DND-41 (cell line): Measurements from ENCODE around the gene B4GALNT3.

ENCODE experiments used
- ATAC-seq: fragments of 200-7000 bp; cut with Tn5 transposase; 3 replicates; pipeline ENCODE4 v1.9.1; 2021; ENCODE audit warnings: low read depth; ENCODE audit not compliant: insufficient read depth
- DNase-seq: peaks from one replicate; pipeline ENCODE4 v3.0.0-alpha.2; 2020
- H2AFZ ChIP-seq: 2 replicates; pipeline ENCODE4 v1.6.0; 2012; ENCODE audit warnings: low read depth, low read length
- H3K27ac ChIP-seq: 2 replicates; pipeline ENCODE4 v1.5.1; 2012; ENCODE audit warnings: low read length, inconsistent platforms
- H3K27me3 ChIP-seq: fragments of 200-600 bp; sonication (generic); 2 replicates; pipeline ENCODE4 v1.6.0; 2012; ENCODE audit warnings: low read length, mild to moderate bottlenecking, inconsistent platforms; ENCODE audit not compliant: insufficient read depth, poor library complexity
- H3K36me3 ChIP-seq: 2 replicates; pipeline ENCODE4 v1.5.1; 2012; ENCODE audit warnings: low read length, inconsistent platforms; ENCODE audit not compliant: insufficient read depth
- H3K4me1 ChIP-seq: 2 replicates; pipeline ENCODE4 v1.5.1; 2012; ENCODE audit warnings: mild to moderate bottlenecking, low read length; ENCODE audit not compliant: insufficient read depth
- H3K4me2 ChIP-seq: 2 replicates; pipeline ENCODE4 v1.6.0; 2012; ENCODE audit warnings: mild to moderate bottlenecking, moderate library complexity, low read length, inconsistent platforms; ENCODE audit not compliant: insufficient read depth
- H3K4me3 ChIP-seq, 2 experiments: fragments of 200-600 bp in 1 of 2; shearing (Covaris generic) in 1 of 2; 2 replicates each; pipeline ENCODE4 v1.5.1; 2012 to 2016; ENCODE audit warnings: inconsistent platforms in 2 of 2, low read length in 2 of 2, mild to moderate bottlenecking in 2 of 2, low read depth in 1 of 2, moderate library complexity in 1 of 2
- H3K79me2 ChIP-seq: 2 replicates; pipeline ENCODE4 v1.6.0; 2012; ENCODE audit warnings: low read length, inconsistent platforms; ENCODE audit not compliant: insufficient read depth
- H3K9ac ChIP-seq: 2 replicates; pipeline ENCODE4 v1.6.0; 2012; ENCODE audit warnings: low read depth, mild to moderate bottlenecking, inconsistent platforms, low read length, moderate library complexity
- H3K9me3 ChIP-seq: 2 replicates; pipeline ENCODE4 v1.5.1; 2012; ENCODE audit warnings: low read length, moderate library complexity, mild to moderate bottlenecking, inconsistent platforms; ENCODE audit not compliant: insufficient read depth, severe bottlenecking
- H4K20me1 ChIP-seq: 2 replicates; pipeline ENCODE4 v1.6.0; 2012; ENCODE audit warnings: low read length; ENCODE audit not compliant: insufficient read depth
- EZH2 ChIP-seq: IDR thresholded peaks from 3 replicates; pipeline ENCODE4 v1.6.1; 2012; ENCODE audit warnings: borderline replicate concordance, low read depth, mild to moderate bottlenecking, moderate library complexity, low read length, inconsistent platforms; ENCODE audit not compliant: severe bottlenecking
- TF ChIP-seq, protein P1 (sequence below): IDR thresholded peaks from 2 replicates; pipeline ENCODE4 v1.5.1; 2012; ENCODE audit warnings: borderline replicate concordance, low read length, moderate library complexity, mild to moderate bottlenecking; ENCODE audit not compliant: poor library complexity, severe bottlenecking; ENCODE audit errors: extremely low read depth

B4GALNT3 gene

DNA sequence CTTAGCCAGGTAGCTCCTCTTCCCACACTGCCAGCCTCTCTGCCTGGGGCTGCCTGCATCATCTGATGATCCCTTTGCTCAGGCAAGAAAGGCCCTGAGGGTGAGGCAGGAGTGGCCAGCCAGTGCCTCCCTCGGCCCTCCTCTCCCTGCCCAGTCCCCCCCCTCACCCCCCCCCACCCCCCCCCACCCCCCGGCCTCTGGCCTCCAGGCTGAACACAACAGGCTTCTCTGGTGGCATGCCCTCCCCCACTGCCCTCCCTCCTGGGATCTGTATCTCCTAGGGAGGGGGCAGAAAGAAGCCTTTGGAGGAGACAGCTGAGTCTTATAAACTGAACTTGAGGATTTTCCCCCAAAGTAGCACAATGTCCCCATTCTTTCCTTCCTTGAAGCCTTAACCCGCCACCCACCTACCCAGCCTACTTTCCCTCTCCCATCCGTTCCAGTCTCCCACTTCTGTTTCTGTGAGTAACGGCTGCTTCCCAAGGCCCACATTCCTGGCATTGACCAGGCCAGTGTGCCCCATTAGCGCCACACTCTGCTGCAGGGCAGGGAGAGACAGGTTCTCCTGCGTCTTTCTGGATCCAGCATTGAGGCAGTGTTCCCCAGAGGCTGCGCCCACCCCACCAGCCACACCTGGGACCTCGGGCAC, 82.1 kb downstream of the B4GALNT3 start:
- no peak for DNase-seq
- Histone ChIP-seq H3K27me3 (no peaks in the 10 kb centered on the region), H3K9me3 (no peaks in the 10 kb centered on the region), H3K9ac (no peak overlapping the region), H3K36me3 (no peaks in the 10 kb centered on the region), H3K4me2 (no peak overlapping the region), H3K4me3 (no peak overlapping the region), H3K27ac (no peak overlapping the region), H3K79me2 (no peaks in the 10 kb centered on the region), H4K20me1 (peaks cover 1% of the 10 kb centered on the region; the same call in 1 of the 2 replicates), H3K4me1 (peaks cover 19% of the 10 kb centered on the region), H2AFZ (no peak overlapping the region)
- no peak for ATAC-seq
- TF ChIP-seq EZH2, result no peak
- TF ChIP-seq, protein P1, sequence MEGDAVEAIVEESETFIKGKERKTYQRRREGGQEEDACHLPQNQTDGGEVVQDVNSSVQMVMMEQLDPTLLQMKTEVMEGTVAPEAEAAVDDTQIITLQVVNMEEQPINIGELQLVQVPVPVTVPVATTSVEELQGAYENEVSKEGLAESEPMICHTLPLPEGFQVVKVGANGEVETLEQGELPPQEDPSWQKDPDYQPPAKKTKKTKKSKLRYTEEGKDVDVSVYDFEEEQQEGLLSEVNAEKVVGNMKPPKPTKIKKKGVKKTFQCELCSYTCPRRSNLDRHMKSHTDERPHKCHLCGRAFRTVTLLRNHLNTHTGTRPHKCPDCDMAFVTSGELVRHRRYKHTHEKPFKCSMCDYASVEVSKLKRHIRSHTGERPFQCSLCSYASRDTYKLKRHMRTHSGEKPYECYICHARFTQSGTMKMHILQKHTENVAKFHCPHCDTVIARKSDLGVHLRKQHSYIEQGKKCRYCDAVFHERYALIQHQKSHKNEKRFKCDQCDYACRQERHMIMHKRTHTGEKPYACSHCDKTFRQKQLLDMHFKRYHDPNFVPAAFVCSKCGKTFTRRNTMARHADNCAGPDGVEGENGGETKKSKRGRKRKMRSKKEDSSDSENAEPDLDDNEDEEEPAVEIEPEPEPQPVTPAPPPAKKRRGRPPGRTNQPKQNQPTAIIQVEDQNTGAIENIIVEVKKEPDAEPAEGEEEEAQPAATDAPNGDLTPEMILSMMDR, result no peak

DNA sequence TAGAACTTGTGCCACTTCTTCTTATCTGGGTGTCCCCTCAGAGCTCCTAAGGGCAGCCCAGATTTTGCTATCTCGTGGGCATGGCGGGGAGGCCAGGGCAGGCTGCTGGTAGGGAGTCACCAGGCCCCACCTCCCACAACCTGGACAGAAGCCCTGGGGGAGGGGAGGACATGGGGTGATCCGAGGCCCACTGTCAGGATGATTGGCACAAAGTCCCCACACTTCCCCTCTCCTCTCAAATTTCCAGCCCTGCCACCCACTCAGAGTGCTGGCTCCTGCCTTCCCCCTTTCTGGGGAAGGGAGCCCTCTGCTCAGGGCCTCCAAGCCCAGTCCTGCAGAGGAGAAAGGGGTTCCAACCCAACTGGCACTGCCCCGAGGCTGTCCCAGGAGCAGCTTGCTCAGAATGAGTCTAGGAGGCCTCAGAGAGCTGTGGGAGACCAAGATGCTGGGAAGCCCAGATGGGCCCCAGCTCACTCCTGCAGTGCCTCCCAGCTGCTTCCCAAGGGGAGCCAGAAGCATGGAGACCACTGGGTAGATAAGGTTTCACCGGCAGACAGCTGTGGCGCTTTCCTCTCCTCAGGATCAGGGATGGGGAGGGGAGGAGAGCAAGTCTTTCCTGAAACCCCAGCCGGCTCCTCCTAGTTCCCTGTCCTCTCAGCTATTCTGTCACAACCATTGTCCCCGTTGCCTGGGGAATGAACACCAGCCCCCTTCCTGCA, 82.8 kb downstream of the B4GALNT3 start:
- TF ChIP-seq, protein P1, result no peak
- TF ChIP-seq EZH2, result no peak
- Histone ChIP-seq H3K9ac (no peak overlapping the region), H3K9me3 (no peaks in the 10 kb centered on the region), H3K36me3 (no peaks in the 10 kb centered on the region), H3K27me3 (peaks cover 2% of the 10 kb centered on the region), H4K20me1 (peaks cover 2% of the 10 kb centered on the region; the same call in 1 of the 2 replicates), H2AFZ (no peak overlapping the region), H3K27ac (no peak overlapping the region), H3K4me1 (peaks cover 24% of the 10 kb centered on the region), H3K4me3 (no peak overlapping the region), H3K79me2 (no peaks in the 10 kb centered on the region), H3K4me2 (no peak overlapping the region)
- no peak for ATAC-seq
- DNase-seq, result no peak

DNA sequence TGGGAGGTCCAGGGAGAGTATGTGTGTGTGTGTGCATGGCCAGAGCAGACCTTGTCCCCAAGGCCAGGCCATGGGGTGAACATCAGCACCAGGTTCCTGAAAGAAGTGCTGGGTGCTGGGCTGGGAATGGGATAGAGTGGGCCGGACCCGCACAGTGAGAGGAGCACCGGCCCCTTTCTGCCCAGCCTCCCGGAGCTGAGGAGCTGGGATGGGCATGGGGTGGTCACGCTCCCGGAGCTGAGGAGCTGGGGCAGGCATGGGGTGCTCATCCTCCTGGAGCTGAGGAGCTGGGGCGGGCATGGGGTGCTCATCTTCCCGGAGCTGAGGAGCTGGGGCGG, 83.3 kb downstream of the B4GALNT3 start:
- Histone ChIP-seq H3K9ac (no peak overlapping the region), H2AFZ (no peak overlapping the region), H3K27me3 (peaks cover 7% of the 10 kb centered on the region), H3K4me1 (peaks cover 24% of the 10 kb centered on the region), H3K79me2 (no peaks in the 10 kb centered on the region), H3K36me3 (no peaks in the 10 kb centered on the region), H3K4me3 (no peak overlapping the region), H3K4me2 (no peak overlapping the region), H3K9me3 (no peaks in the 10 kb centered on the region), H3K27ac (no peak overlapping the region), H4K20me1 (peaks cover 2% of the 10 kb centered on the region; the same call in 1 of the 2 replicates)
- ATAC-seq, result no peak
- TF ChIP-seq EZH2, result no peak
- TF ChIP-seq, protein P1, result no peak
- no peak for DNase-seq
